ENCODE data around the gene MYPN.

DNA sequence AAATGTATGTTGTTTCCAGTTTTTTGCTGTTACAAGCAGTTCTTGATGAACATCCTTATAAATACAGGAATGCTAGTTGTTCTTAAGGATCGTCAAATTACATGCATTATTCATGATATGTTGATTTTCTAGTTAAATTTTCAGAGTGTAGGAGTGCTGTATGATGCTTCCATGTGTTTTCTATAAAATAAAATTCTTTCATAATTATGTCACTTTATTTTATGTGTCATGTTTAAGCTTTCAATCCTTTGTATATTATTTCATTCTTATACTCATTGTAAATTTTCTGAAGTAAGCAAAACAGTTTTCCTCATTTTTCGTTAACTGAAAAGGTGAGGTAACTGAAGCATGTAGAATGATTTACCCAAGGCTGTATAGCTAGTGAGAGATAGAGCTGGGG, 16.8 kb upstream of the MYPN start:
- TF ChIP-seq, protein P1, sequence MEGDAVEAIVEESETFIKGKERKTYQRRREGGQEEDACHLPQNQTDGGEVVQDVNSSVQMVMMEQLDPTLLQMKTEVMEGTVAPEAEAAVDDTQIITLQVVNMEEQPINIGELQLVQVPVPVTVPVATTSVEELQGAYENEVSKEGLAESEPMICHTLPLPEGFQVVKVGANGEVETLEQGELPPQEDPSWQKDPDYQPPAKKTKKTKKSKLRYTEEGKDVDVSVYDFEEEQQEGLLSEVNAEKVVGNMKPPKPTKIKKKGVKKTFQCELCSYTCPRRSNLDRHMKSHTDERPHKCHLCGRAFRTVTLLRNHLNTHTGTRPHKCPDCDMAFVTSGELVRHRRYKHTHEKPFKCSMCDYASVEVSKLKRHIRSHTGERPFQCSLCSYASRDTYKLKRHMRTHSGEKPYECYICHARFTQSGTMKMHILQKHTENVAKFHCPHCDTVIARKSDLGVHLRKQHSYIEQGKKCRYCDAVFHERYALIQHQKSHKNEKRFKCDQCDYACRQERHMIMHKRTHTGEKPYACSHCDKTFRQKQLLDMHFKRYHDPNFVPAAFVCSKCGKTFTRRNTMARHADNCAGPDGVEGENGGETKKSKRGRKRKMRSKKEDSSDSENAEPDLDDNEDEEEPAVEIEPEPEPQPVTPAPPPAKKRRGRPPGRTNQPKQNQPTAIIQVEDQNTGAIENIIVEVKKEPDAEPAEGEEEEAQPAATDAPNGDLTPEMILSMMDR (IDR thresholded peaks at IDR 0.05; ENCODE audit: low read depth, low read length): no peak
- TF ChIP-seq POLR2A (IDR thresholded peaks at IDR 0.05; ENCODE audit: extremely low read depth, insufficient read length): no peak
